Stimulated activated naive B cell treated with anti-CD40 and anti-IgM and Interleukin-4, amounts not matched to agents 10 μg/mL and 1 μg/mL and 100 μg/mL, for 72 hours (primary cell): ENCODE measurements around the gene MRPL16.

Source experiments
- ATAC-seq, 2 donors: fragments of 150-1000 bp; cut with Tn5 transposase; replicated peaks; 2 replicates each; pipeline ENCODE4 v1.10.0; 2021; ENCODE audit warnings: moderate library complexity in 1 of 2
- DNase-seq: peaks from one replicate; pipeline ENCODE4 v3.0.0; 2021
- H3K27ac Mint-ChIP-seq: one replicate; pipeline ENCODE4 v1.8.0; 2022; ENCODE audit warnings: mild to moderate bottlenecking, mixed read lengths
- H3K27me3 Mint-ChIP-seq, 2 donors: one replicate each; pipeline ENCODE4 v1.8.0; 2022; ENCODE audit warnings: mixed read lengths in 2 of 2
- H3K36me3 Mint-ChIP-seq, 2 donors: one replicate each; pipeline ENCODE4 v1.8.0; 2022; ENCODE audit warnings: mixed read lengths in 2 of 2, mild to moderate bottlenecking in 1 of 2
- H3K4me1 Mint-ChIP-seq, 2 donors: one replicate each; pipeline ENCODE4 v1.8.0; 2022; ENCODE audit warnings: mixed read lengths in 2 of 2, mild to moderate bottlenecking in 1 of 2
- H3K4me3 Mint-ChIP-seq, 2 donors: one replicate each; pipeline ENCODE4 v1.8.0; 2022; ENCODE audit warnings: mild to moderate bottlenecking in 2 of 2, mixed read lengths in 2 of 2, moderate library complexity in 1 of 2
- H3K9me3 Mint-ChIP-seq, 2 donors: one replicate each; pipeline ENCODE4 v1.8.0; 2022; ENCODE audit warnings: mixed read lengths in 2 of 2, mild to moderate bottlenecking in 1 of 2

The MRPL16 gene

DNA sequence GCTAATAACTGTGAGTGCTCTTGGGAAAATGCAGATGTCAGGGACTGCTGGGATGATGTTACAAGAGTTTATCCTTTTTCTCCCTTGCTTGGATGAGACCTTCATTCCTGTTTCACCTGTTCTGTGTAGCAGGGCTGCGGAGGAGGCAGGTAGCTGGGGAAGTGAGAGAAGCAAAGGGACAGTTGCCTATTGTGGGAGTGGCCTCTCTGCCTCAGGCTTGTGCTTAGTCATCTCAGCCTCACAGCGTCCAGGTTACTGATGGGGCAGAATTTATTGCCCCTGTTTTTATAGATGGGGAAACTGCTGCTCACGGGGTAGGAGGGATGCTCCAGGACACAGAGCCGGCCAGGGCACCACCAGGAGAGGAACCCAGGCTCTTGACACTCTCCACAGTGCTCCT lies 53.7 kb downstream of the MRPL16 start:
- ATAC-seq (peak; percentile 65 to 67), DNase-seq (peak; percentile 23)
- no peaks in the 10 kb centered on the region for H3K36me3 Mint-ChIP-seq
- peak overlapping the region in 1 of 2 donors; percentile 52 for H3K4me3 Mint-ChIP-seq
- H3K27ac Mint-ChIP-seq, result peak overlapping the region; percentile 82
- H3K4me1 Mint-ChIP-seq, result peaks cover 23 to 37% of the 10 kb centered on the region in 2 donors
- no peaks in the 10 kb centered on the region for H3K27me3 Mint-ChIP-seq
- H3K9me3 Mint-ChIP-seq, result no peaks in the 10 kb centered on the region

DNA sequence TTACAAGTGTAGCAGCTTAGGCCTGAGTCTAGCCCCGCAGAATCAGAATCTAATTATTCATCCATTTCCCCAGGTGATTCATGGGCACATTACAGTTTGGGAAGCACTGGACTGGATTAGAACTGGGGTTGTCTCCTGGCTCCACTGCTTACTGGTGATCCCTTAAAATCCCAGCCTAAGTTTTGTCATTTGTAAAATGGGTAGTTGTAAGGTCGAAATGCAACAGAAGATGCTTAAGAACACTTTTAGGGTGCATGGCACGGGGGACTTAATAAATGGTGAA lies 54.1 kb downstream of the MRPL16 start:
- Mint-ChIP-seq H3K4me3 (no peak overlapping the region), H3K36me3 (no peaks in the 10 kb centered on the region), H3K27ac (peak overlapping the region; percentile 37), H3K27me3 (no peaks in the 10 kb centered on the region), H3K9me3 (no peaks in the 10 kb centered on the region), H3K4me1 (peaks cover 23 to 37% of the 10 kb centered on the region in 2 donors)
- DNase-seq (no peak), ATAC-seq (no peak)
